OCI-LY3 (cell line): Measurements from ENCODE around the gene ZNF407.

ENCODE experiments used
- EZH2phosphoT487 ChIP-seq: fragments of 200-600 bp; shearing (Covaris generic); IDR thresholded peaks from 2 replicates; pipeline ENCODE4 v1.6.1; 2018; ENCODE audit warnings: antibody characterized with exemption, mixed run types, low read depth
- TF ChIP-seq, protein P1 (sequence below): fragments of 200-600, 300-600 bp; sonication (generic); IDR thresholded peaks from 2 replicates; pipeline ENCODE4 v1.5.1; 2014; ENCODE audit warnings: antibody characterized with exemption, low read length, low read depth

- TF ChIP-seq, protein P1, sequence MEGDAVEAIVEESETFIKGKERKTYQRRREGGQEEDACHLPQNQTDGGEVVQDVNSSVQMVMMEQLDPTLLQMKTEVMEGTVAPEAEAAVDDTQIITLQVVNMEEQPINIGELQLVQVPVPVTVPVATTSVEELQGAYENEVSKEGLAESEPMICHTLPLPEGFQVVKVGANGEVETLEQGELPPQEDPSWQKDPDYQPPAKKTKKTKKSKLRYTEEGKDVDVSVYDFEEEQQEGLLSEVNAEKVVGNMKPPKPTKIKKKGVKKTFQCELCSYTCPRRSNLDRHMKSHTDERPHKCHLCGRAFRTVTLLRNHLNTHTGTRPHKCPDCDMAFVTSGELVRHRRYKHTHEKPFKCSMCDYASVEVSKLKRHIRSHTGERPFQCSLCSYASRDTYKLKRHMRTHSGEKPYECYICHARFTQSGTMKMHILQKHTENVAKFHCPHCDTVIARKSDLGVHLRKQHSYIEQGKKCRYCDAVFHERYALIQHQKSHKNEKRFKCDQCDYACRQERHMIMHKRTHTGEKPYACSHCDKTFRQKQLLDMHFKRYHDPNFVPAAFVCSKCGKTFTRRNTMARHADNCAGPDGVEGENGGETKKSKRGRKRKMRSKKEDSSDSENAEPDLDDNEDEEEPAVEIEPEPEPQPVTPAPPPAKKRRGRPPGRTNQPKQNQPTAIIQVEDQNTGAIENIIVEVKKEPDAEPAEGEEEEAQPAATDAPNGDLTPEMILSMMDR = no peak
- TF ChIP-seq EZH2phosphoT487 = no peak
Measured at GRCh38 chr18:74702950-74703349, 105.3 kb downstream of the ZNF407 start.
